ENCODE data around the gene MYO3B.

The MYO3B gene

DNA sequence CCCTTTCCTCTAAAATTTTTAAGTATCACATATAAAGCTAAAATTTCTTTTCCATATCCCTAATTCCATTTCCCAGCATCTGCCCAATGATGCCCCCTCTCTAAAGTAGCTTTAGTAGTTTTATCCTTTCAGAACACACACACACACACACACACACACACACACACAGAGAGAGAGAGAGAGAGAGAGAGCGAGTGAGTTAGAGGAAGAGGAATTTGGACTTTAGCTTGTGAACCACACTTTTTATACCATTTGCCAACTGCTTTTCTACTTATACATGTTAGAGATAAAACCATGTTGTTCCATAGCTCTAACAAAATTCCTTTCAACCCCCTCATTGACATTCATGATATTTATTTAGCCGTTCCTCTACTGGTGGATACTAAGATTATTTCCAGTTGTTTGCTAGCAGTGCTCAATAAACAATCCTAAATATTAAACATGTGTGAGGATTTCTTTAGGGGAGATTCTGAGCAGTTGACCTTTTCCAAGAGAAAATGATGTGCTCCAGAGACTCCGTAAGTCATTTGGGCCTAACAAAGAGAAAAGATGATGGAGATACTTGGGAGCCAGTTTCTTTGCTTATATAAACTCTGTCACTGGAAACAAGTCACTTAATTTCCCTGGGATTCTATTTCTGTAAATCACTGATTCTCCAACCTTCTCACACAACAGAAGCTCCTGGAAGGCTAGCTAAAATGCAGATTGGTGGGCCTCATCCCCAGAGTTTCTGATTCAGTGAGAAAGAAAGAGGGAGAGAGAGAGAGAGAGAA, 307.5 kb downstream of the MYO3B start:
- DNase-seq, result no peak

DNA sequence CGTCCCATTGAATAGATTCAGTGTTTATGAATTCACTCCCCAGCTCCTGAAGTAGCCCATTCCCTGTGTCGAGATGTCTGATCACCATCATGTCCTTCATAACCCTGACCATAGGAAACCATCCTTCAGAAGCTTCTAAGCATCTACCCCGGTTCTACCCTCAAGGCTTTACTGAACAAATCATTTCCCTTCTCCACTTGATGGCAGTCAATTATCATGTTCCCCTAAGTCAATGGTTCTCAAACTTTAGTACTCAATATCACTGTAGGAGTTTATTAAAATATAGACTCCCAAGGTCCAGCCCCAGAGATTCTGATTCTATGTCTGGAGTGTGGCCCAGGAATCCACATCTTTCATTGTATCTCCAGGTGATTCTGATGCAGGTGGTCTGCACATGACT, 308.8 kb downstream of the MYO3B start:
- no peak for DNase-seq

DNA sequence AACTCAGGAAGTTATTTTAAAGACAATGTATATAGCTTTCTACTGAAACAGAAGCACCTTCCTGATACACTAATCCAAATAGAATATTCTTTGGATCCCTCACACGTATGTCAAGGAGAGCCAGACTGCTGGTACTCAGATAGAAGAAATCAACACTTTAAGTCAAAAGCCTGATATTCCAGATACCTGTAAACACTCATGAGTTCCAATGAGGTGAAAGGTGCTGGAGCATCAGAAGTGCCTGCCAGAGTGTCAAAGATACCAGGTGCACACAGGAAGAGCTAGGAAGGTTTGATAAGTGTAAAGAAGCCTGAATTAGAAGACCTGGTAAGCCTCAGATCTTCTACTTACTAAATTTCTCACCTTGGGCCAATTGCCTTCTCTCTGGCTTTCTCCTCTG, 310.9 kb downstream of the MYO3B start:
- no peak for DNase-seq

DNA sequence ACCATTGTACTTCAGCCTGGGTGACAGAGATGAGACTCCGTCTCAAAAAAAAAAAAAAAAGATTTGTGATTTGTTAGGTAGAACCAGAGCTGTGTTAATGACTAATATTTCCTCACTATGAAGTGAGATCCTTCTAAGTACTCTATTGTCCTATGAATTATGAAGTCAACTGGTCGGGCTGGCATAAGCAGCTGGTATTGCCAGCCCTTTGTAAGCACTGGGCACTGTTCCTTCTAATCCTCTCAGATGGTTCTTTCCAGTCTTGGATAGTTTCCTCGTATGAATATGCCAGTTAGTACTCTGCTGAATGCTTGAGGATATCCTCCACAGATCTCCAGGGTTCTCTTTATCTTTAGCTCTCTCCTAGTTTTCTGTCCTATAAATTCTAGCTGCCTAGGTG, 314.1 kb downstream of the MYO3B start:
- DNase-seq, result no peak

DNA sequence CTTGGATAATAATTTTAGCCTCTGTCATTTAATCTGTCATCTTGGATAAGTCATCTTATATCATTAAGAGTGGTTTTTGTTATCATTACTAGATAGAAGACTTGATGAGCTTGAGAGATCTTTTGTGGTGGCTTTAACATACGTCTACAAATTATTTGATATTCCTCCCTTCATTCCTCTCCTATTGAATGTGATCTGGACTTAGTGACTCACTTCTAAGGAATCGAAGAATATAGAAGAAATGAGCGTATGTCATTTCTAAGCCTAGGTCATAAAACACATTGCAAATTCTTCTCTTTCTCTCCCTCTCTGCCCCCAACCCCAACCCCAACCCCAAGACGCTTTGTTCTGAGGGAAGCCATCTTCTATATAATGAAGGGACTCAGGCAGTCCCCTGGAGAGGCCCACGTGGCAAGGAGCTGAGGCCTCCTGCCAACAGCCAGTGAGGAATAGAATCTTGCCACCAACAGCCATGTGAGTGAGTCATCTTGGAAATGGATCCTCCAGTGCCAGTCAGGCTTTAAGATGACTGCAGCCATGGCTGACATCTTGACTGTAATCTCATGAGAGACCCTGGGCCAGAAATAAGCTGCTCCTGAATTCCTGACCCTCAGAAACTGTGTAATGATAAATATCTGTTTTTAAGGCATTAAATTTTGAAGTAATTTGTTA, 315.6 kb downstream of the MYO3B start:
- DNase-seq, result no peak

DNA sequence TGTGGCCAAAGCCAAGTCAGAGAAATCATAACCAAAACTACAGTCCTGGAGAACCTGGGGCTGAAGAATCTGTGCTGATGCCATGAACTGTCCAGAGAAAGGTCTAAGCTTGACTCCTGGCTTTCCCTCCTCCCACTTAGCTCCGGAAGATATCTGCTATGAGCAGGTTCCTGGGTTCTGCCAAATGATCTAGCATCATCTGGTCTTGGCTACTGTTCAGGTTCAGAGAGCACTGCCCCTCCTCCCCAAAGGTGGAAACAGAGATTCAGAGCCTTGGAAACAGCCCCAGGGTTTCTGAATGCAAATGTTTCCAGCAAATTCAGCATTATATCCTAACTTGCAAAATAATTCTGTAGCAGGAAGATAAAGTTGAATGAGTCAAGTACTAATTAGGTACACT, 317.9 kb downstream of the MYO3B start:
- no peak for DNase-seq

DNA sequence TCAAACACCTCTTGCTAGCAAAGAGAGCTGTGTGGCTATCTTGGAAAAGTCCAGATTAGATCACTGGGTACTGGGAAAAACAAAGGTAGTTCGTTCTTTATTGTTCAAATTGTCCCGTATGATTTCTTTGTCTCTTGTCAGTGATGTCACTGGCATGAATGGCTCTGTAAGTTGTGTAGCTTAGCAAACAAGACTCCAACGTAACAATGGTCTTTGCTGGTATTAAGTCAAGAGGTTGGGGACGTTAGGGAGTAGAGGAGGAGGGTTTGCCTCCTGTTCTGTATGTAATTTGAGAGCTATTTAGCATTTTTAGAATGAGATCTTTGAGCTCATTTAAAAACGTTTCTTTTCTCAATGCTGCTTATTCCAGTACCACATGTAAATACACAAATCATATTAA, 320.7 kb downstream of the MYO3B start:
- DNase-seq, result no peak

DNA sequence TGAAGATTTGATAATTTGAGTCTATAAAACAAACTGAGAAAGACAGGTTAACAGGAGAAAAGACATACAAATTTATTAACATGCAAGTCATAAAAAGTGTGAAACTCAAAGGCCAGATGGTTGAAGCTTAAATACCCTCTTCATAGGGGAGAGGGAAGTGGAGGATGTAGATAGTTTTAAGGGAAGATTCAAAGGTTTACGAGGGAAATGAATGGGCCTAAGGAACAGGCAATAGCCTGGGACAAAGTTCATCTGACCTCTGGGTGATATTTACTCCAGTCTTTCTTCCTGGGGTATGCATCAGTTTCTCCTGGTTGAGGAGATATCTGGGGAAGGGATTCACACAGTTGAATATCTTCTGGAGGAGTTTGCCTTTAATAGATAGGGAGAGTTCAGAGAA, 322.2 kb downstream of the MYO3B start:
- no peak for DNase-seq

DNA sequence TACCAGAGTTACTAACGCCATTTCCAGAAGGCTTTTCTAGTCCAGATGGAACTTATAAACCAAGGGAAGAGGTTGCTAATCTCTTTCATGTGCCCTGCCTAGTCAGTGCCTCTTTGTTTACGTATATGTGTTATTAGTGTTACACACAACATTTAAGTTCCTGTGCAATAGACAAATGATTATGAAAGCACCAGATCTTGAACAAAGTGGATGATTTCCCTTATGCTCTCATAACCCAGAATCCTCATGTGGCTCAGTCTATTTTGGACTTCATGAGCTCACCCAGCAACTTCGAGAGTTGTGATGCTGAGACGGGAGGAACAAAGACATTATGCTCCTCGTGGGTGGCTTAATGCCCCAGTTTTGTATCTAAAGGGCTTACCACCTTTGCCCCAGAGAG, 322.8 kb downstream of the MYO3B start:
- DNase-seq, result peak; percentile 14

DNA sequence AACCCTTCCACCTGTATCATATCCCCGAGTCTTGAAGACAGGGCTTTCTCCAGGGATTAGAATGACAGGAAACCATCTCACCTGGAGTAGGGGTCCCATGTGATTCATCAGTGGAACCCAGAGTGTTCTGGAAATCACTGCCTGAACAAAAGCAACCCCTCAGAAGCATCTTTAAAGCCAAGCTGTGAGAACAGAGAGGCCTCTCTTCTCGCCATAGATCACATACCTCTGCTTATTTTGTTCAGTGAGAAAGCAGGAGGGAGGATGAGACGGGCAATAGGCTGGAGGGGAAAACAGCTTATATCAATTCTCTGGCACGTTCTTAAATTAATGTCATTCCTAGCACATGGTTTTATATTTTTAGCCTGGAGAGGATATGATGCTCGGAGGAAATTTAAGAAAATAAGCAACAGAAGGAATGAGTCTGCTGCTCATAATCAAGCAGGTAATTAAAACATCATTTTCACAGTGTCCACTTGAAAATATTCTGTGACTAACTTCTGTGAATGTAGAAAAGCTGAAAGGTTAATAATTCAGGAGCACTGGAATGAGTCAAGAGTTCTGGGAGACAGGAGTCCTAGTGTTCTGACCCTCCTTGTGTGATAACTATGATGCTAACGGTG, 323.6 kb downstream of the MYO3B start:
- DNase-seq, result no peak

DNA sequence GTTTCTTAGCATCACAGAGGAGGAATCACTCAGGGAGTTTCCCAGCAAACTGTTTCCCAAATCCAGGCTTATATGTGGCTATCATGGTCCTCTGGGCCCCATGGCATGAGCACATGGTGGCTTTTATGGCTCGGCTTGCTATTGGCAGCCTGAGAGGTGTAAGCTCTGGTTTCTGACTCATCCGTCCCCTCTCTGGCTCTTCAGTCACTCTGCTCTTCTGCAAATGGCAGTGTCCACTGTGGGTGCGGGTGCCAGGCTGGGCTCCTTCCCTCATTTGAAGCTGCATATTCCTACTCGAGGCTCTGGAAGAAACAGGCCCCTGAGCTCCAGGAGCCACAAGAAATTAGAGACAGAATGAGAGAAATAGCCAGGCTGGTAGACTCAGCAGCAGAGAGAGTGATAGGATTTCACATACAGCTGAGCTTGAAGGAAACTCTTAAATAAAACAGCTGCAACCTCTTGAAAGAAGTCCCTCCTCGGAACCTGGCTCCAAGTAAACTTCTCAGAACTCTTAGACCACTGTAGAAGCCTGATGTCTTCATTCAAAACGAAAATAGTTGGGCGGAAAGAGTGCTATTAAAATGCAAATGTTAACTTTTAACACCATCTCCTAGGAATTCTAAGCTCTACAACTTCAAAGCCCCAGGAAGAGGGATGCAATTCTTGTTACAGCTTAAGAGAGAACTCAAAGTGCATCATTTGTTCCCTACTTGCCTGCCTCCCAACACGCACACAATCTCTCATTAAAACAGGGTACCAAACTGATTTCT, 324.6 kb downstream of the MYO3B start:
- no peak for DNase-seq

DNA sequence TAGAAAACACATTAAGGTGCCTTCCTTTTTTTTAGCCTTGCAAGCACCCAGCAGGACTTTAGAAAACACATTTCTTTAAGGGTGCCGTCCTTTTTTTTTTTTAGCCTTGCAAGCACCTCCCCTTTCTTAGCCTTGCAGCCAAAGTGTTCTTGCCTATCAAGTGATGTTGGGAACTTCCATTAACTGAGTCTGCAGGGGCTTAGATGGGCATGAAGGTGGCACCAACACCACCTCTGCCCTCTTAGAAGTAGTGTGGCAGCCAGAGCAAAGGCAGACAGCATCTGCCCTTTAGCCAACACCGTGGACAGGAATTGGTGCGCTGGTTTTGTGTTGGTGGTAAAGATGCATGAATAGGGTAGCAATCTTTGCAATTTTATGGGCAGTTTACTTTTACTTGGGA, 325.6 kb downstream of the MYO3B start:
- no peak for DNase-seq

DNA sequence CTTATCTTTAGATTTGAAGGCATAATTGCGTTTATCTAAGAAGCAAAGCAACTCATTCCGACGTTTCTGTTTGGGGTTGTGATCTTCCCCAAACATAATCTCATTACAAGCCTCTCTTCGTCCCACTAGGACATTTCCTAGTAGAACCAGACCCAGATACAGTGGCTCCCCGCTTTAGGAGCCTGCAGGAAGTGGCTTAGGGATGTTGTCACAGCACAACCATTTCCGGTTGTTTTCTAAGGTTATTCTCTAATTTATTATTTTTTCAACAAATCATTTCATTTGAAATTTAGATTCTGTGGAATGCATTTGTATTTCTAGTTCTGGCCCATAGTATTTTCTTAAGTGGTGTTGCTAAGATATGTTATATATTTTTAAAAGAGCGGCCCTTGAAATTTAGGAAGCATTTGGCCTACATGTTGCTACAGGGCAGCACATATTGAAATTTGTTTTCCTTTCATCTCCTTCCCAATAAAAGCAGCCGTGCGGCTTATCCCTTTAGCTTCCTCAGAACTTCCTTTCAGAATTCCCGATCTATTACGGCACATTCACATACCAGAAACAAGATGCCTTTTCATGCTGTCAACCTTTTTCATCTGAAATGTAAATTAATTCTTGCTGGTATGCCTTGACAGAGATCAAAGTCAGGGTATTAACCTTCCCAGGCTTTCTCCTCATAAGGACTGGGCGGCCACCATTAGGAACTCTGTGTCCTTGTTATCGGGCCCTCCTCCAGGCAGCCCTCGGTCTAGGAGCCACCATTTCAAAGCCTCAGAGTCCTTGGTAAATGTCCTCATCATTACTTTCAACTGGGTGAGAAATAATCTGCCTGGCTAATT, 326.2 kb downstream of the MYO3B start:
- DNase-seq, result no peak

DNA sequence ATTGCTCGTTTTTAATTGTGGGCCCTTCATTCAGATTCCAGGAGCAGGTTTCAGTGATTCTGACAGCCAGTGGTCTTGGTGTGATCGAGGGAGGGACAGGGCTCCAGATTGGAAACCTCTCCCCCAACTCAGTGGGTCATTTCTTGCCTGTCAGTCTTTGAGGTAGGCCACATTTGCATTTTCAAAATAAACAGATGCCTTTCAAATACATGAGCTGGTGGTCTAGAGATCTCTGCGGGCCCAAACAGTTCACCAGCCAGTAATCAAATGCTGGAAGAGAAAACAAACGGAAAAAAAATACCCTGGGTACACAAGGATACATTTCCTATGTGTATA, 326.8 kb downstream of the MYO3B start:
- DNase-seq, result no peak

DNA sequence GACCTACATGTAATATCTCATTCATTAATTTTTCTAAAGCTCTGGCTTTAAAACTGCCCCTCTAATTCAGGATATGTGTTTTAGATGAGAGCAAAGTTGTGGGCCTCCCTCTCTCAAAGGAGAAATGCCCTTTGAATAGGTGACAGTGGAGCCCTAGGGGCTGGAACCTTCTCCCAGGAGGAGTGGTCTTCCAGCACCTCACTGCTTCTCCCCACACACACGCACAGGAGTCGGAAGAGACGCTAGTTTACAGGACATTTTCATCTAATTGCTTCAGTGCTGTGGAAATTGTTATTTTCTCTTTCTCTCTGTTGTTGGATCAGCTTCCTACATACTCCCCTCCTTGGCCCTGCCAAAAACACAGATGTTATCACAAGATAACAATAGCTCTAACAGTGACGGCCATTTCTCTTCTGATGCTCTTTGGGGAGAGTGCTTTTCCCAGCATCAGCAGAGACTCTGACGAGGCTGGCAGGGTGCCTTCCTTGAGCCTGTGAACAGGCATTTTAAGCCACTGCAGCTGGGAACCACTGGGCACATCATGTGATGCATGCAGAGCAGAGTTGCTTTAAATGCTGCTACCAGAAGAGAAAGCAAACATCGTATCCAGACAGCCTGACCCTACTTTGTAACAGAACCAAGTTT, 327.8 kb downstream of the MYO3B start:
- DNase-seq, result no peak

DNA sequence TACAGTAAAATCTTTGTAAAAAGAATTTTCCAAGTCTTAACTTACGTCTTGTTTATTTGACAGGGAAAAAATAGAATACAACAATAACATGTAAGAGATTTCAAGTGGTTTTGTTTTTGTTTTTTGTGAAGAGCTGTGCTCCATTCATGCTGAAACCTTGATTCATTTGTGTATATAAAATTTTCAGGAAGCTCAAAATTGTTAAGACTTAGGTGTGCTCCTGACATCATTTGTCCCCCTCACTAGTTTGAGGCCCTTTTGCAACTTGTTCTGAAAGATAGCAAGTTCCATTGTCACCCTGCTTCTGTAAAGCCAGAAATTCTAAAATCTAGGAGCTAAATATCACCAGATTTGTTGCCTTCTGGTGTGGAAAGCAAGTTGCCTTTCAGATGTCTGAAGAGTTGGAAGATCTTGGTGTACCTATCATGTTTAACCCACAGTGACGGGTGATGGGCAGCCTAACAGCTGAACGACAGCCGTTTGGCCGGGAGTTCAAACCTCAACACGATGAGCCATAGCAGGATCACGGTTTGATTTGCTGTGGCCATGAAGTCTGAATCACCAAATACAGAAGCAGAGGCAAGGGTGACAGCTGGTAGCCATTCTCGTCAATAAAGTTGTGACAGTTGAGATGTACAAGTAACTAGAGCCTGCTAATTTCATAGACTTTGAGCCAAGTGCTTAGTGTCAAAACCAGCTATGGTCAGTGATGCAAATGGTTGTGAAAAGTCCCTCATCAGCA, 331.7 kb downstream of the MYO3B start:
- peak; percentile 3 for DNase-seq

DNA sequence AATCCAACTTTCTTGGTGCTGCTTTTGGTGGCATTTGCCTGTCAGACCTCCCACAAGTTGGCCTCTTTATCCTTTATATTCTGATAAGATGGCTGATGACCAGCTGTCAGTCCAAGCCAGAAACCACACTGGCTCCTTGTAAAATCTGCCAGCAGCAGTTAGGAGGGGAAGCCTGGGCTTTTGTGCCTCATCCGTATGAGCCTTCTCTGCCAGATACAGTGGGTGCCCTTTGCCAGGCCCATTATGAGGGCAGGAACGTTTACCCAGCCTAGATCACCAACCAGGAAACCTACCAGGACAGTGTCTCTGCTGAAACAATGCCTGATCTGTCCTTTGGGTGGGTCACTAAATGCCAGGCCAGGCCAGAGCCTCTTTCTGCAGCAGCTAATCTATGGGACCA, 334.3 kb downstream of the MYO3B start:
- DNase-seq, result no peak

DNA sequence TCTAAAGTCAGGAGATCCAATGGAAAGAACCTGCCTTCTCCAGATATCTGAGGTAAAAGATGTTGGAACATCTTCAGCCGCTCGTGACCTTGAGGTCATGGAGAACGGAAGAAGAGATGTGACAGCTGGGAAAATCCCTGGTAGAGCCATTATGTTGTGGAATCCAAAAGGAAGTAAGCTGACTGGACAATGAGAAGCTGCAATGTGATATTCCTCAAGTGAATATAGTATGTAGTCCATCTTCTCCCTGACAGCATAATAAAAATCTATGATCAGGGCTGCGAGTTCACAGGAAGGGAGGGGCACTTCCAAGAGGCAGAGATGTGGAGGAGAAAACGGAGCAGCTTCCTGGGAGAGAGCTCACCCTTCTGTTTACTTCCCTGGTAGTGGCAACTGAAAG, 336.2 kb downstream of the MYO3B start:
- peak; percentile 6 for DNase-seq

DNA sequence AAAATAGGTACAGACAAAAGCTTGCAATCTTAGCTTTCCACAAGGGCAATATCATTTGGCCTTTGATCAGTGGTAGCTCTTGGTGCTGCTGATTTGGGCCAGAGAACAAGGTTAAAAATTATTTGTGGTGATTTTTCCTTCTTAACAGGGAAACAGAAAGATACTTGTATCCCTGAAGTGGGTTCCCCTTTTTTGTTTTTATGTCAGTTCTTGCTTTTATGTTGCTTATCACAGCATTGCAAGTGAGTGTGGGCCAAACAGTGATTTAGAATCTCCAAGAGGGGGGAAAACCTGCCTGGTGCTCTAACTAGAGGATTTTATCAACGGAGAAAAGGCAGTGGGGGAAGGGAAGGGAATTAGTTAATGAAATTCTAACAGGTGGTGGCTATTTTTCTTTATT, 339.6 kb downstream of the MYO3B start:
- no peak for DNase-seq

DNA sequence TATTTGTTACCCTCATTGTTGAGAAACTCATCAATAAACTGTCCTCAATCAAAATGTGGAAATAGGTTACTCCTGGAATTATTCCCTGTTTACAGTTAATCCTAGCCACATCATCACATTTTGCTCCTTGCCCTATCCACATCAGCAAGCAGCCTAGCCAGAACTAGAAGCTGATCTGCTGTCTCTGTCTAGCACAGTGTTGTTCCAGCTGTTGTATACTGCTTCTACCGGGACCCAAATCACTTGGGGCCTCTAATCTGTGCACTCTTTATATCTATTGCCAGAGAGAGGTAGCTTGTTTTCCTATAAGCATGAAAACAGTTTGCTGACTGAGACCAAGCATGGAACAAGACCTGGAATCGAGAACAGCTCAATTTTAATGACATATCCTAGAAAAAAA, 341.0 kb downstream of the MYO3B start:
- no peak for DNase-seq

DNA sequence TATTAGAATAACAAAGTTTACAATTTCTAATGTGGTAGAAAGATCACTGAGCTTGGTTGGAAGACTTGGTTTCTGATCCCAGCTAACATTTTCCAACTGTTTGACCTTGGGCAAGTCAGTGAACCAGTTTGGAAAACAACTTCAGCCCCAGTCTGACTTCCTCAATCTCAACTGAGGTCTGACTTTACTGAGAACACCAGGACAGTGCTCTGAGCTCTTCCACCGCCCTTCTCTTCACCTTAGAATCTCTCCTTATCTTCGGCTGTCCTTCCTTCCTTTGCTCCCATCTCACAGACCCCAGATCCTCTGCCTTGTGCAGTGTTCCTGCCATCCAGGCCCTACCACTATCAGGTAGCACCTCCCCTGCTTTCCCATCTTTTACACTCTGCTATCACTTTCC, 343.4 kb downstream of the MYO3B start:
- no peak for DNase-seq

DNA sequence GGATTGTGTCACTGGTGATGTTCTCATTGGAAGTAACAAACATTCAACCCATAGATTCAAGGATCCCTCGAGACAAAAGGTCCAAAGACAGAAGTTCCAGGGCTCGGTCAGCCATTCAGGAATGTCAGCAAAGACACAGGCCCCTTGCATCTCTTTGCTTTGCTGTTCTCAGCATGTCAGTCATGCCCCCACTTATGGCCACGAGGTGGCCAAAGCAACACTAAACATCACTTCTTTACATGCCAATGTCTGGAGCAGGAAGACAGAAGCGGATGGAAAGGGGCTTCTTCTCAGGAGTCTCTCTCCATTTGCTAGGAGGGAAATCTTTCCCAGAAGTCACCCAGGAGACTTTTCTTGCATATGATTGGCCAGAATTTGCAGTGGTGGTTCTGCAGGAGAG, 345.6 kb downstream of the MYO3B start:
- no peak for DNase-seq
